OCI-LY7 (cell line): ENCODE data around the gene BEND4. TPM values are rescaled to one million over a fixed set of nuclear protein-coding genes. Genes with fewer than 3 reads are reported as not detected.

ENCODE experiments used
- BruUV-seq: library from RNA; stranded (reverse); fragments of 400-500 nt; replicated peaks from 2 replicates; lab custom pipeline; 2021; lab: Mats Ljungman, UMichigan
- CTCF ChIA-PET: fragments of 300-600 bp; sonication (Branson Sonifier 250); formaldehyde crosslinking; loops from one replicate; lab custom pipeline; 2022; ENCODE audit warnings: antibody characterized with exemption; ENCODE audit not compliant: unreplicated experiment; lab: Charles Lee
- POLR2A ChIA-PET: fragments of 300-600 bp; sonication (Branson Sonifier 250); formaldehyde crosslinking; loops from one replicate; lab custom pipeline; 2022; ENCODE audit warnings: antibody characterized with exemption; lab: Charles Lee
- DNase-seq: peaks from one replicate; pipeline ENCODE4 v3.0.0-alpha.2; 2015; ENCODE audit warnings: low spot score
- H2AFZ ChIP-seq: fragments of 200-600 bp; sonication (generic), shearing (Covaris generic); 2 replicates; pipeline ENCODE4 v1.6.1; 2014; ENCODE audit warnings: mild to moderate bottlenecking, antibody characterized with exemption, low read length, moderate library complexity
- H3K27ac ChIP-seq: fragments of 200-600 bp; sonication (generic); 2 replicates; pipeline ENCODE4 v1.5.1; 2014; ENCODE audit warnings: mixed run types, low read depth, mild to moderate bottlenecking, moderate library complexity, low read length, inconsistent platforms; ENCODE audit not compliant: poor library complexity, severe bottlenecking
- H3K36me3 ChIP-seq: fragments of 200-600 bp; sonication (generic); 2 replicates; pipeline ENCODE4 v1.6.1; 2014; ENCODE audit warnings: mild to moderate bottlenecking, antibody characterized with exemption, low read length, moderate library complexity, mixed read lengths; ENCODE audit not compliant: insufficient read depth
- H3K4me1 ChIP-seq: fragments of 200-600 bp; sonication (generic); 2 replicates; pipeline ENCODE4 v1.5.1; 2014; ENCODE audit warnings: mild to moderate bottlenecking, low read length; ENCODE audit not compliant: insufficient read depth, poor library complexity, severe bottlenecking
- H3K4me2 ChIP-seq: fragments of 200-600 bp; sonication (generic); 2 replicates; pipeline ENCODE4 v1.6.1; 2014; ENCODE audit warnings: mild to moderate bottlenecking, low read length
- H3K4me3 ChIP-seq: fragments of 200-600 bp; sonication (generic); 2 replicates; pipeline ENCODE4 v1.5.1; 2014; ENCODE audit warnings: mild to moderate bottlenecking, low read depth, low read length; ENCODE audit not compliant: poor library complexity, severe bottlenecking
- H3K79me2 ChIP-seq: fragments of 200-600 bp; sonication (generic); 2 replicates; pipeline ENCODE4 v1.6.1; 2016; ENCODE audit warnings: low read depth, mild to moderate bottlenecking, low read length, moderate library complexity, mixed read lengths; ENCODE audit not compliant: insufficient read depth
- H3K9me2 ChIP-seq: fragments of 200-600 bp; sonication (generic); 2 replicates; pipeline ENCODE4 v1.6.1; 2016; ENCODE audit warnings: mild to moderate bottlenecking, low read length, mixed read lengths; ENCODE audit not compliant: insufficient read depth
- H3K9me3 ChIP-seq: fragments of 200-600 bp; sonication (generic); 2 replicates; pipeline ENCODE4 v1.6.1; 2014; ENCODE audit warnings: mild to moderate bottlenecking, mixed run types, low read length, mixed read lengths
- H4K20me1 ChIP-seq: fragments of 200-600 bp; sonication (generic); 2 replicates; pipeline ENCODE4 v1.6.1; 2014; ENCODE audit warnings: mild to moderate bottlenecking, antibody characterized with exemption, low read length, moderate library complexity, mixed read lengths; ENCODE audit not compliant: insufficient read depth
- CTCF ChIP-seq: fragments of 200-600 bp; sonication (generic); conservative IDR thresholded peaks from 2 replicates; pipeline ENCODE4 v1.5.1; 2014; ENCODE audit warnings: mild to moderate bottlenecking, antibody characterized with exemption, low read length, moderate library complexity, mixed read lengths
- EZH2phosphoT487 ChIP-seq: fragments of 200-600 bp; sonication (generic); IDR thresholded peaks from 2 replicates; pipeline ENCODE4 v1.6.1; 2018; ENCODE audit warnings: low read depth, borderline replicate concordance, mild to moderate bottlenecking, mixed run types, antibody characterized with exemption, low read length, moderate library complexity, mixed read lengths
- intact Hi-C: fragments of 100-400 bp; cut with micrococcal nuclease; formaldehyde crosslinking; loops from one replicate; pipeline ENCODE4 v1.10.0; 2022; ENCODE audit not compliant: unreplicated experiment
- total RNA-seq, 2 experiments: library from RNA; depleted of rRNA in 1 of 2; stranded (reverse); fragments of >200 nt in 1 of 2; shearing (Covaris generic) in 1 of 2; gene quantifications; 2 replicates each; pipeline ENCODE4 v1.2.3, GENCODE V29; 2014 to 2022

BEND4 gene
- total RNA-seq, 2 experiments from 2014 or later = 21.3 to 33.4 TPM

GRCh38 chr4:42088386-42088785 lies 64.1 kb downstream of the BEND4 start:
- BruUV-seq = no TSS peak
- Histone ChIP-seq H3K9me2 (no peaks in the 10 kb centered on the region), H3K4me3 (no peak overlapping the region), H3K4me2 (no peak overlapping the region), H3K27ac (no peak overlapping the region), H3K36me3 (no peaks in the 10 kb centered on the region), H3K4me1 (no peaks in the 10 kb centered on the region), H3K9me3 (no peaks in the 10 kb centered on the region), H3K79me2 (no peaks in the 10 kb centered on the region), H4K20me1 (no peaks in the 10 kb centered on the region), H2AFZ (no peak overlapping the region)
- intact Hi-C loops = no loop called here
- DNase-seq = no peak
- TF ChIP-seq CTCF (no peak), EZH2phosphoT487 (no peak)
- ChIA-PET POLR2A (no interaction called here), CTCF (no interaction called here)

GRCh38 chr4:42083816-42084215 lies 68.6 kb downstream of the BEND4 start:
- POLR2A ChIA-PET = no interaction called here
- CTCF ChIA-PET = no interaction called here

More at GRCh38 chr4:42083816-42084215, 68.6 kb downstream of the BEND4 start:
- Histone ChIP-seq H3K9me3 (no peaks in the 10 kb centered on the region), H3K27ac (no peak overlapping the region), H3K4me2 (no peak overlapping the region), H3K79me2 (no peaks in the 10 kb centered on the region), H3K4me3 (no peak overlapping the region), H2AFZ (no peak overlapping the region), H4K20me1 (no peaks in the 10 kb centered on the region), H3K36me3 (peaks cover 8% of the 10 kb centered on the region; the same call in 1 of the 2 replicates), H3K9me2 (no peaks in the 10 kb centered on the region), H3K4me1 (no peaks in the 10 kb centered on the region)
- DNase-seq = no peak
- TF ChIP-seq CTCF = no peak
- no peak for TF ChIP-seq EZH2phosphoT487
- no TSS peak for BruUV-seq
- intact Hi-C loops = no loop called here
